Stomach (tissue), 4 donors: ENCODE data around the gene GABBR2.

Experiments
- EP300 ChIP-seq: sonication (generic); formaldehyde crosslinking; IDR thresholded peaks from one replicate; pipeline ENCODE4 v1.6.1; 2017; ENCODE audit warnings: antibody characterized with exemption
- POLR2A ChIP-seq, 4 donors: fragments of 450-650 bp; IDR thresholded peaks; one replicate each; pipeline ENCODE4 v1.6.1; 2016; ENCODE audit warnings: antibody characterized with exemption in 4 of 4, control low read depth in 2 of 4, mild to moderate bottlenecking in 1 of 4, moderate library complexity in 1 of 4
- POLR2AphosphoS5 ChIP-seq, 3 donors: sonication (generic); formaldehyde crosslinking; IDR thresholded peaks; one replicate each; pipeline ENCODE4 v1.6.1; 2016; ENCODE audit warnings: antibody characterized with exemption in 3 of 3
- TF ChIP-seq, protein P1 (sequence below), 7 experiments: fragments of 450-650 bp in 4 of 7; fragments of 200-600 bp in 3 of 7; sonication (generic) in 3 of 7; IDR thresholded peaks; one replicate each; pipeline ENCODE4 v1.5.1; 2016 to 2019; ENCODE audit warnings: antibody characterized with exemption in 7 of 7, control low read depth in 2 of 7, mild to moderate bottlenecking in 1 of 7

GRCh38 chr9:98742325-98743280 lies 33.9 kb upstream of the GABBR2 start:
- TF ChIP-seq, protein P1, sequence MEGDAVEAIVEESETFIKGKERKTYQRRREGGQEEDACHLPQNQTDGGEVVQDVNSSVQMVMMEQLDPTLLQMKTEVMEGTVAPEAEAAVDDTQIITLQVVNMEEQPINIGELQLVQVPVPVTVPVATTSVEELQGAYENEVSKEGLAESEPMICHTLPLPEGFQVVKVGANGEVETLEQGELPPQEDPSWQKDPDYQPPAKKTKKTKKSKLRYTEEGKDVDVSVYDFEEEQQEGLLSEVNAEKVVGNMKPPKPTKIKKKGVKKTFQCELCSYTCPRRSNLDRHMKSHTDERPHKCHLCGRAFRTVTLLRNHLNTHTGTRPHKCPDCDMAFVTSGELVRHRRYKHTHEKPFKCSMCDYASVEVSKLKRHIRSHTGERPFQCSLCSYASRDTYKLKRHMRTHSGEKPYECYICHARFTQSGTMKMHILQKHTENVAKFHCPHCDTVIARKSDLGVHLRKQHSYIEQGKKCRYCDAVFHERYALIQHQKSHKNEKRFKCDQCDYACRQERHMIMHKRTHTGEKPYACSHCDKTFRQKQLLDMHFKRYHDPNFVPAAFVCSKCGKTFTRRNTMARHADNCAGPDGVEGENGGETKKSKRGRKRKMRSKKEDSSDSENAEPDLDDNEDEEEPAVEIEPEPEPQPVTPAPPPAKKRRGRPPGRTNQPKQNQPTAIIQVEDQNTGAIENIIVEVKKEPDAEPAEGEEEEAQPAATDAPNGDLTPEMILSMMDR (IDR thresholded peaks at IDR 0.05), result no peak
- TF ChIP-seq POLR2A (IDR thresholded peaks at IDR 0.05), result no peak
- no peak for TF ChIP-seq EP300
- TF ChIP-seq POLR2AphosphoS5 (IDR thresholded peaks at IDR 0.05), result no peak
